DMS53 (cell line): ENCODE results near the gene ZNF436.
"Not testable (repeated sequence)": the region's sequence is repeated elsewhere in the genome, so short reads cannot be mapped to it uniquely, and the experiment has no call there.

Experiments
- DNase-seq: peaks from one replicate; lab custom pipeline; 2025; lab: John Stamatoyannopoulos, UW

The ZNF436 gene

GRCh38 chr1:23310280-23310679 is 59.4 kb downstream of the ZNF436 start:
- not testable (repeated sequence) for DNase-seq
